HG02981 (cell line): ENCODE results near the gene BMP5.

Experiments used
- ATAC-seq: cut with Tn5 transposase; IDR thresholded peaks from one replicate; pipeline ENCODE4 v1.9.1; 2021; ENCODE audit warnings: mild to moderate bottlenecking, moderate library complexity; ENCODE audit not compliant: unreplicated experiment

The BMP5 gene

DNA sequence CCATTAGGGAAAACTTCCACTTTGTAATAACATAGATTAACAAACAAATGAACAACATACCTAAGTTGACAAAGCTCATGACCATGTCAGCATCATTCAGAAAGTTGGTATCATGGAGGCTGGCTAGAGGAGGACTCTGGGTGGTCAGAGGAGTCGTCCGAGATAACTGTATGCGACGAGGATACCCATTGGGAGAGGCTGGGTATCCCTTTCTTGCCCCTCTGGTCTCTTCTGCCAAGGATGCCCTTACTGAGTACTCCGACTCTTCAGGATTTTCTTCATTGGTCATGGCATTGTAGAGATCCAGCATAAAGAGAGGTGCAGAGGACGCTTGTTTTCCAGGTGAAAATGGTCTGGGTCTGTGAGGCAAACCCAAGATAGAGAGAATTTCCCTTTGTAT, 1.1 kb downstream of the BMP5 start:
- ATAC-seq = no peak

DNA sequence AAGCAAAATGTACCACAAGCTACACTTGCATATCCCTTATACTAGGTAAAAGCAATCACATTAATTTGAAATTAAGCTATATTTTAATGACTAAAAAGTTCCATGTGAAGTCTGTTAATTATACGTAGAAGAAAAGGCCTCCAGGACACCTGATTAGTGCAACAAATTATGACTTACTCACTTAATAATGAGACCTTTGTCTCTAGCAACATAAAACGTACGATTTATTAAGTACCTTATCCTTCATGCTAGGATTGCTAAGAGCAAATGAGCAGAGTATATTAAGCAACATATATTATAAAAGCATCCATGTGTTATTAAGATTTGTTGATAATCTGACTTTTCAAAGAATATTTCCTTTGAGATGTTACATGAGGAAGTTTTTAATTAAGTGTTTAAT, 2.5 kb downstream of the BMP5 start:
- ATAC-seq = no peak

DNA sequence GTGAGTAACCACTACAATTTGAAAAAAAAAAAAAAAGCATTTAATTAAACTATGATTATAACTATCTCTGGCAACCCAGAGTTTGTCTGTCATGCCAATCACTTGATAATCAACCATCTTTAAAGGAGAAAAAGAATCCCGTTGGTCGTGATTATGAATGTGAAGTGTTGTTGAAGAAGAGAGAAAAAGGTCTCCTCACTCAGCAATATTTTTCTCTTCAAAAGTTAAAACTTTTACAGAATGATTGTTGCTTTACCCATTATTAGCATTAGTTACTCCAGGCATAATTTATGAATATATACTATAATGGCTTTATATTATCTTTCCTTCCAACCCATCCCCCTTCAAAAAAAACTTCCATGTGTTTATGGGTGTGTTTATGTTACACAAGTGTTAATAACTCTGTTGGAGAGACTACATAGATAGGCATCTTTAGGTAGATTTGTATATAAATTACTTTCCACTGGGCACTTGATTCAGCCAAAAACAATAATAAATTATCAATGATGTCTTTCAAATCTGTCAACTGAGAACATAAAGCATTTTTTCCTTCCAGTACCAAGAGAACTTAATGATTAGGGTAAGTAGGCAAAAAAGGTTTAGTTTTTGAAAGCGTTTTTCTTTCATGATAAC, 5.1 kb downstream of the BMP5 start:
- no peak for ATAC-seq

DNA sequence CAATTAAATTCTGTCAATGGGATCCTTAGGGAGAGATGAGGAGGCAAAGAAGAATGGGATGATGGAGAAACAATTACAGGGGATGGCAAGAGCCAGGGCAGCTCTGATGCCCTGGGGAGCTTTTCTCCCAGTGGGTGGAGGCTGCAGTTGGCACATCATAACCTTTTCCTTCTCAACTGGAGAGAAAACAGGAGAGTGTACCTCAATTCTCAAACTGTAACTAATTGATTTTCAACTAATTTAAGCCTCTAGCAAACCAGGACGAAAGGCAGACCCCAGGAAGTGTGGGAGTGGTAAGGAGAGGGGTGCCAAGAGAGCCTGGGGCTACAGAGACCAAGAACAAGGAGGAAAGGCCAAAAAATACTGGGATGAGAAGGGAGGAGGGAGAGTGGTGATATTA, 5.7 kb downstream of the BMP5 start:
- no peak for ATAC-seq

DNA sequence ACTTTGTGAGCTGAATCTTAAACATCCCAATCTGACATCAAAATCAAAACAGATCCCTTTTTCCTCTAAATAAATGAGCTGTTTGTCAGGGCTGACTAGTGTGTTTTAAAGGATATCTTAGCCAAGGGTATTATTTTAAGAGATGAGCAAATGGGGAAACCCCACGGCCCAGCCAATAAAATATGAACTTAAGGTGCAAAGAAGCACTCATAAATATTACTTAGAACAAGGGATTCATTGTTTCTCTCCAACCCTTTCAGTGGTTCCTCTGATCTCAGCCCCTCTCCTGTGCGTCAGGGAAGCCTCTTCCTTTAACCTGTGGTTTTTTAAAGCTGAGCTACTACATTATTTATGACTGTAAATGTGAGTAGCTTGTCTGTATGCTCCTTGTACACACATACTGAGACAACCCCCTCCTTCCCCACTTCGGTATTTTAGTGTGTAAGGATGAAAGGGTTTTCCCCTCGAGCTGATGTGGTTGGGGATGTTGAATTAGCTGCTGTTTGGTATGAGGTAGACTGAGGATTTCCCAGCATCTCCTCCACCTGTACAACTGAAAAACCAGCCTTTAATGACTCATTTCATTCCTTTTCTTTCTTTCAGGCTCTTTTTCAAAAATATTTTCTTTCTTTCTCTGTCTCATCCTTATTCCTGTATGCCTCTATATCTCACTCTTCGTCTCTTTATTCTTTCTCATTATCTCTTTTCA, 6.5 kb downstream of the BMP5 start:
- peak; percentile 95 for ATAC-seq

DNA sequence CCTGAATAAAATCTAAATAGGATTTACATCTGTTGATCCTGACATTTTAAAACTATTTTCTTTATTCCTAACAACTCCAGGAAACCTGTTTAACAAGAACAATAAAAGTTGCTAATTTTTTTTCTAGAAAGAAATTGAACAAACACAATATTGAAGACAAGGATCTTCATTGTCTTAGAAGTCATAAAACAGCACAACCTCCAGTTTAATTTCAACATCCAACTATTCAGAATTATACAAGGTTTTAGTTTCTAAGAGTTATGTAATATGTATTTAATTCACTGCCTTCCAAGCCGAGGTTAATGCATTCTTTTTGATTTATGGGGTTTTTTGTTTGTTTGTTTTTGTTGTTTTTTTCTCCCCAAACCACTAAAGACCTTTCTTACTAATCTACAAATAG, 7.2 kb downstream of the BMP5 start:
- no peak for ATAC-seq

DNA sequence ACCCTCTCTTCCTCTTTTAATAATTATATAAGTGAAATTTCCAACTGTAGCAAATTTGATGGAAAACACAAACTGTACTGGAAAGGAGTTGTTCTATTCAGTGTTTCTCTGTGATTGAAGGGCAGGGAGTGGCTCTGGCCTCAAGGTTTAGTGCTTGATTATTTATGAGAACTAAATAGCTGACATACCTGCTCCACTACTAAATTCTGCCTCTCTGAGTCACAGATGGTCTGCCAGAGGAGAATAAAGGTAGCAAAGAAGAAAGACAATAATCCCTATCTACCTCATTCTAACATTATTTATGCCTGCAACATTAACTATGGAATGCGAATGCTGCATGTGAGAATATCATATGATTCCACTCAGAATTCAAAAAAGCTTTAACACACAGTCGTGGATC, 9.3 kb downstream of the BMP5 start:
- ATAC-seq = no peak

DNA sequence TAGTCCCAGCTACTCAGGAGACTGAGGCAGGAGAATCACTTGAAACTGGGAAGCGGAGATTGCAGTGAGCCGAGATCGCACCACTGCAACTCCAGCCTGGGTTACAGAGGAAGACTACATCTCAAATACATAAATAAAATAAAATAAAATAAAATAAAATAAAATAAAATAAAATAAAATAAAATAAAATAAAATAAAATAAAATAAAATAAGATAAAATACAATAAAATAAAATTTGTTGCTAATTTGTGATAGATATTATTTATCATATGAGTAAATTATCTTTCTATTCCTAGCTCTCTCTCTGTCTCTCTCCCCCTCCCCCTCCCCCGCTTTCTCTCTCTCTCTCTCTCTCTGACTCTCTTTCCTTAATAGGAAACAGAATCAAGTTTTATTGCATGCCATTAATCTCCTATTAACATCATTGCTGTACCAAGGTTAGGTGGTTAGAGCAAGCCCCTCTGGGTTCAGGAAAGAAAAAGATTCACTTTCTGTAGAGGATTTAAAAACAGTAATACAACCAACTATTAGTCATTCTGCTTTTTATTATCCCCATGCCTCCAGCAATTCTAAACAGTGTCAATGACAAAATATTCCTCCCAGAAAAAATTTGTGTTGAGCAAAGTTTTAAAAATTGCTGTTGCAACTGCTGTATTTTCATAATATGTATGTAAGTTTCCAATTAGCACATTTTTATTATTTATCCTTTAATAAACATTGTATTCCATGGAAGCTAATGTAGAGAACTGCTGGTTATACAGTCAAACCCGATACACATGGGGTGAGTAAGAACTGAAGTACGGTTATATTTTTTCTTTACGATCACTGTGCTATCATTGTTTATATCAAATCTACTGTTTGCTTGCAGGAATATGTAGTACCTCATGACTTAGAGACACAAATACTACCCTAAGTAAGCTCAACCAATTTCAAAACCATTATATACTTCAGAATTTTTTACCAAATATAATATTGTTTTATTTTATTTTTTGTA, 22.1 kb downstream of the BMP5 start:
- ATAC-seq = no peak

DNA sequence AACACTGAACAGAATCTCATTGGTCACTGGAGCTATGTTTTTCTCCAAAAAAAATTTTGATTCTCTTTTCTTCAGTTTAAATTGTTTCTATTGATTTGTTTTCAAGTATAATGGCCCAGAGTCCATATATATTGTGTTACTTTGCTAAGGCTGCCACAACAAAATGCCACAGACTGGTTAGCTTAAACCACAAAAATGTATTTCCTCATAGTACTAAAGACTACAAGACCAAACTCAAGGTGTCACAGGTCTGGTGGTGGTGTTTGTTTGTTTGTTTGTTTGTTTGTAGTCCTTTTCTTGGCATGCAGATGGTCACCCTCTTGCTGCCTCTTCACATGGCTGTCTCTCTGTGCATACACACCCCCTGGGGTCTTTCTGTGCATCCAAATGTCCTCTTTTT, 34.0 kb downstream of the BMP5 start:
- no peak for ATAC-seq

DNA sequence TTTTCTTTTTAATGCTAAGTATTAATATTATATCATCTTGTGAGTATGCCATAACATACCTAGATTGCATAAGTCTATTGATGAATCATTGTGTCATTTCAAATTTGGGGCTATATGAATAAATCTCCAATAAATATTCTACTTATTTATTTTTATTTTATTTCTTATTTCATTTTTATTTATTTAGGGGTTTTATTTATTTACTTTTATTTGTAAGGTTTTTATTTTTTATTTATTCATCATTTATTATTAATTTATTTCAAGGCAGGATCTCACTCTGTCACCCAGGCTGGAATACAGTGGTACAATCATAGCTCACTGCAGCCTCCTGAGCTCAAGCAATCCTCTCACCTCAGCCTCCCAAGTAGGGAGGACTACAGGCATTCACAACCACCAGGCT, 36.3 kb downstream of the BMP5 start:
- ATAC-seq = no peak

DNA sequence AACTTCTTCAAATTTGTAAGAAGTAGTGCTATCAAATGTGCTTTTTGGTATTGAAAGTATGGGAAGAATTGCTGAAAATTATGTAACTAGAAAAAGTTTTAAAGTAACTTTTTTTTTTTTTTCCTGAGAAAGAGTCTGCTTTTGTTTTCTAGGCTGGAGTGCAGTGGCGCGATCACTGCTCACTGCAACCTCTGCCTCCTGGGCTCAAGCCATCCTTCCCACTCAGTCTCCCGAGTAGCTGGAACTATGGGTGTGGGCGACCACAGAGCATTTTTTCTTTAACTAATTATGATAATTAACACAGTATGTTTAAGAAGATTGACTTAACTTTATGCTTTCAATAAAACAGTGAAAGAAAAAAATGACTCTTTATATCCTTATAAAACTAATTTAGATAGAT, 38.4 kb downstream of the BMP5 start:
- ATAC-seq = no peak

DNA sequence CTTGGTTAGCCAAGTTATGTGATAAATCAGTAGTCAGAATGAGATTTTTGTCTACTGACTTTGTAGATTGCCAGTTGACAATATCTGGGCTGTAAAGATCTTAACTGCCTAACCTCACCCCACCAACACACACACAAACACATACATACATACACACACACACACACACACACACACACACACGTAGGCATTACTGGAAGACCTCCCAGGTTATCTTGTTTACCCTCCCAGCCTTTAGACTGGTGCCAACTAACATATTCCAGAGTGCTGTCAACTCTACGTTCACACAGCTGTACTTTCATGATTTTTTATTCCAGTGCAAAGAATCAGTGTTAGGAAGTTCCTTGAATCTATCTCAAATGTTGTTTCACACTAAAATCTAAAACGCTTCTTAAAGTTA, 38.9 kb downstream of the BMP5 start:
- ATAC-seq = no peak

DNA sequence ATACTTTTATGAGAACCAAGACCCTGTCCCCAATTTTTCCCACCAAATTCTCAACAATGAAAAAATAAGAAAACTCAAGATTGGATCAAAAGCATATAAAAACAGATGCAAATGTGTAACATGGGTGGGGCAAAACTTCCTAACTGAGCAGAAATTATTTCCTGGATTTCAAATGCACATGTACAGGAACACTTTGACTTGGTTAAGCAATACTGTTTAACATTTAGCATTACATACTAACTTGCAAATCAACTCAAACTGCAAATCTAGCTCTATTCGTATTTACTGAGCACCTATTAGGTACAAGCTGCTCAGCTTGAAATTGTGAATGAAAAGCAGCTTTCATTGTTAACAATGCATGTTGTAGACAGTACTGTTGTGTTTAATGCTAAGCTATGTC, 40.2 kb downstream of the BMP5 start:
- no peak for ATAC-seq

DNA sequence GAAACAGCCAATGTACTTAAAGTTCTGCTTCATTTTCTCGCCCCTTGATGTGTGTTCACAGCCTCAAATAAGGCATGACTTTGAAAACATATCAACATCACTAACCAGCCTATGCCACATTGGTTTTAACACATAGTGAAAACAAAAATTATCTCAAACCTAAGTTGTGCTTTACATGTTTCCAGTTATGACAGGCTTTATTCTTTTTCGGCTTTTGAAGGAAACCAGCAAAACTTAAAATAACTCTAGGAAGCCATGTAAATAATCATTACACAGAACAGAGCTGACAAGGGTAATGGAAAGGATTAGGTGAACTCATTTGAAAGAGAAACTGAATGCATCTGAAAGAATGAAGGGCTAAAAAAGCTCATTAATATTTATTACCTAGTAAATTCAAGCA, 42.1 kb downstream of the BMP5 start:
- no peak for ATAC-seq

DNA sequence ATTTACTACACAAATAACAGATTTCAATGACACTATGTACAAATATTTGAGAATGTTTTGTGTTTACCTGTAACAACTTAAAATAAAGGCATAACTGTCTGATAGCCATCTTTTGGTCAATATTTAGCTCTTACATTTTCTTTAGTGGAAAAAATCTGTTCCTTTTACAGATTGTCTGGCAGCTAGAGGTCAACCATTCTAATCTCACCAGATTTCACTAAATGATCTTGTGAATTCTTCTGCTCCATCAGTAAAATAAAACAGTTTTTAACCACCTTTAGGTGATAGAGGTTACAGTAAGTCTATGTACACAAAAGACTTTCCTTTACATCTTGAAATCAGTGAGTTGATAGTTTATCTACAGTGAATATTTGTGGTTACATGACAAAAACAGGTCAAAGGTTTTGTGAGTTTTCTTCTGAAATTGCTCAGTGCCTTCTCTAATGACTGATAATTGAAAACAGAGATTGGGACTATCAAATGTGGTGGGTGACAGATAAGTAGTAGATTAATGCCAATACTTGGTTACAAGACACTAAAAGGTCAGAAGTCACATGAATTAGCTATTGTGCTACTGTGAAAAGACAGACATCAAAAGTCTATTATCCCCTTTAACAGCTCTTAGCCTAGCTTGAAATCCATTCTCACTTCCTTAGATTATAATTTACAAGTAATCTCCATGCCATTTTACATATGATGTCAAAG, 47.4 kb downstream of the BMP5 start:
- ATAC-seq = no peak

DNA sequence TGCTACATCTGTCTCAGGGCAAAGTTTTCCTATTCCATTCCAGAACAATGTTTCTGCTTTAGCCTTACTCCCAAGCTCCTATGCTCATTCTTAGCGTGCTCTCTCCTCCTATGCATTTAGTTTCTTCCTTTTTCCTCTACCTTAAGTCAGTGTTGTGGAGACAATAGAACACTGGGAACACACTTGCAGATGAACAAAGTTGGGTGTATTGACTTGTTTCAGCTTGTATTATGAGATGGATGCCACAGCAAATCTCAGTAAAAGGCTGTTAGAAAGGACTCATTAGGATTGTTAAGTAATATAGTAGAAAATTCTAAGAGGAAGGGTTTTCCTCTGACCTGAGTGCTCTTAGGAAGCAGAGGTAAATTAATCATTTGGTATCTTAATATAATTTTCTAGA, 48.4 kb downstream of the BMP5 start:
- ATAC-seq = no peak

DNA sequence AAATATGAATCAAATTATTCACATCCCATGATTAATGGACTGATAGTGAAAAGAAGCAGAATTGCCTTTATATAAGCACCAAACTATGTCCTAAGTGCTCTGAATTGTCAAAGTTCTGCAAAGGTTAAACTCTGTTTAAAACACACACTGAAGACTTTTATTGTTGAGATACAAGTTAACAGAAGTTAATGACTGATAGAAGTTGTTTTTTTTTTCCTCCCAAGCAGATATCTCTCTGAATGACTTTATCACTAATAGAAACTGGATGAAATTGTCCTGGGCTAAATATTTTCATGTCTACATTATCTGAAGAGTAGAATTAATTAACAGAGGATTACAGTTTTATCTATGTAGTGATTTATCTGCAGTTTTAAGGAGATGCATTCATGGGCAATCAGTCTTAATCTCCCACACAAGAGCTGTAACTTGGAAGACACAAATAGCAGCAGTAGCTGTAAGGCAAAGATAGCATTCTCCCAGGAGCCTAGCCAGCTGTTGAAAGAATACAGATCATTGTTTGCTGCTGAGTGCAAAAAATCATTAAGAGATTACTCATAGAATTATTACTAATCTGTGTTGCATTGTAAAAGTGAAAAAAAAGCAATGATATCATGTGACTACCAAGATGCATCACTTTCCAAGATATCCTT, 49.9 kb downstream of the BMP5 start:
- ATAC-seq = no peak

DNA sequence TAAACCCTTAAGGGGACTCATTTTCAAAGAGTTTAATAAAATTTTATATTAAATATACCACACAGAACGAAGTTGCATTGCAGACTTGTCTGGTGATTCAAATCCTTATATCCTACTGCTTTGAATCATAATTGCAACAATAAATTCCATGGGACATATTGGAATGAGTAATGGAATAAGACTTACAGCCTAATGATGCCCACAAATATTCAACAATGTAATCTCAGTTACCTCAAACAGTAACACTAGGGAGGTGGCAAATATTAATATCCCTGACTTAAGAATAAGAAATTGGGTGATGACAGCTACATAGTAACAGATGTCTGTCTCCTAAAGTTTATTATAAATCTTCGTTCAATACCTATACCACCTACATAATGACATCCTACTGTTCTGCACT, 52.6 kb downstream of the BMP5 start:
- ATAC-seq = no peak

DNA sequence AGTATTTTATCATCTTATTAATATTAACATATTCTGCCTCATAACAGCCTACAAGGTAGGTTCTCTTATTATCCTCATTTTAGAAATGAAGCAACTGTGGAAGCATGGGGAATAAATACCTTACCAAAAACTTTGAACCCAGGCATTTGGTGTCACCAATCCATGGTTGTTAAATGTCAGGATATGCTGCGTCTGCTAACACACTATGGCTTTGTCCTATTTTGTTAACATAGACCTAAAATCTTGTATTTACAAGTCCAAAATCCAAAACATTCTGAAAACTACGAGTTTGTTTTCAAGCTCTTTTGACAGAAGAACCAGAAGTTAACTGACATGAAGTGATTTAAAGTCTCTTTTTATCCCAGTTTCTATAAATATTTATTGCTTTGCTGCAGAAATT, 53.4 kb downstream of the BMP5 start:
- no peak for ATAC-seq

DNA sequence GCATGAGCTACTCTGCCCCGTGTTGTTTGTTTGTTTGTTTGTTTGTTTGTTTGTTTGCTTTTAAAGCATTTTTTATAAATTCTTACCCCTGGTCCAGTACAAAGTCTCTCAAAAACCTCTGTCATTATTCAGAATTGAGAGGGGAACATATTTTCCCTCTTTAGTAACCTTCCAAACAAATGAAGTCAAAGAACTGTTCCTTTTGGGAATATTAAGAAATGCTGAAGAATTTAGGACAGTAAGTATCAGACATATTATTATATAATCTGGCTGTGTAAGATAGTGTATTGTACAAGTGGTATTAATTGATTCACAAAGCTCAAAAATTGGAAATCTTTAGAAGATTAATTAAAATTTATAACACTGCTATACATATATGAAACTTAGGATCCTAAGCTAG, 54.7 kb downstream of the BMP5 start:
- ATAC-seq = no peak

DNA sequence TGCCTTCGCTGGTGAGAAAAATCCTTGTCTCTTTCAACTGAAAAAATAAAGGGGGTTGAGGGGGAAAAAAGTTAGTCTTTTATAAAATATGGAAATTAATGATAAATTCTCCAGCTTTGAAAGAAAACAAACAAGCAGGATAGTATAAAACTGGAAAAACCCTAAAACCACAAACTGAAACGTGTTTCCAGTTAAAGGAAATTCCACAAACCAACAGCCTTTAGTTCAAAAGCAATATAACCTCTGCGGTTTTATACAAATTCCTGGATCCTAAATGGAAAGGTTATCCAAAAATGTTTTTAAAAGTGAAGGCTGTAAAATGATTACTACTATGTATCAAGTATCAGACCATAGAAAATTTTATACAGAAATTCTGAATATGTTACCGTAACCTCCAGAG, 55.6 kb downstream of the BMP5 start:
- no peak for ATAC-seq
